NCI-H2227 treated with DMSO at 0.1 percent for 48 hours (cell line): ENCODE measurements around the gene PIKFYVE.
A peak's percentile ranks its signal among the peaks of the same experiment; 100 is the strongest.
"Not testable (repeated sequence)": the region's sequence is repeated elsewhere in the genome, so short reads cannot be mapped to it uniquely, and the experiment has no call there.

ENCODE experiments used
- DNase-seq: peaks from one replicate; lab custom pipeline; 2025; lab: John Stamatoyannopoulos, UW

The PIKFYVE gene, protein sequence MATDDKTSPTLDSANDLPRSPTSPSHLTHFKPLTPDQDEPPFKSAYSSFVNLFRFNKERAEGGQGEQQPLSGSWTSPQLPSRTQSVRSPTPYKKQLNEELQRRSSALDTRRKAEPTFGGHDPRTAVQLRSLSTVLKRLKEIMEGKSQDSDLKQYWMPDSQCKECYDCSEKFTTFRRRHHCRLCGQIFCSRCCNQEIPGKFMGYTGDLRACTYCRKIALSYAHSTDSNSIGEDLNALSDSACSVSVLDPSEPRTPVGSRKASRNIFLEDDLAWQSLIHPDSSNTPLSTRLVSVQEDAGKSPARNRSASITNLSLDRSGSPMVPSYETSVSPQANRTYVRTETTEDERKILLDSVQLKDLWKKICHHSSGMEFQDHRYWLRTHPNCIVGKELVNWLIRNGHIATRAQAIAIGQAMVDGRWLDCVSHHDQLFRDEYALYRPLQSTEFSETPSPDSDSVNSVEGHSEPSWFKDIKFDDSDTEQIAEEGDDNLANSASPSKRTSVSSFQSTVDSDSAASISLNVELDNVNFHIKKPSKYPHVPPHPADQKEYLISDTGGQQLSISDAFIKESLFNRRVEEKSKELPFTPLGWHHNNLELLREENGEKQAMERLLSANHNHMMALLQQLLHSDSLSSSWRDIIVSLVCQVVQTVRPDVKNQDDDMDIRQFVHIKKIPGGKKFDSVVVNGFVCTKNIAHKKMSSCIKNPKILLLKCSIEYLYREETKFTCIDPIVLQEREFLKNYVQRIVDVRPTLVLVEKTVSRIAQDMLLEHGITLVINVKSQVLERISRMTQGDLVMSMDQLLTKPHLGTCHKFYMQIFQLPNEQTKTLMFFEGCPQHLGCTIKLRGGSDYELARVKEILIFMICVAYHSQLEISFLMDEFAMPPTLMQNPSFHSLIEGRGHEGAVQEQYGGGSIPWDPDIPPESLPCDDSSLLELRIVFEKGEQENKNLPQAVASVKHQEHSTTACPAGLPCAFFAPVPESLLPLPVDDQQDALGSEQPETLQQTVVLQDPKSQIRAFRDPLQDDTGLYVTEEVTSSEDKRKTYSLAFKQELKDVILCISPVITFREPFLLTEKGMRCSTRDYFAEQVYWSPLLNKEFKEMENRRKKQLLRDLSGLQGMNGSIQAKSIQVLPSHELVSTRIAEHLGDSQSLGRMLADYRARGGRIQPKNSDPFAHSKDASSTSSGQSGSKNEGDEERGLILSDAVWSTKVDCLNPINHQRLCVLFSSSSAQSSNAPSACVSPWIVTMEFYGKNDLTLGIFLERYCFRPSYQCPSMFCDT (N-terminal part only)

DNA sequence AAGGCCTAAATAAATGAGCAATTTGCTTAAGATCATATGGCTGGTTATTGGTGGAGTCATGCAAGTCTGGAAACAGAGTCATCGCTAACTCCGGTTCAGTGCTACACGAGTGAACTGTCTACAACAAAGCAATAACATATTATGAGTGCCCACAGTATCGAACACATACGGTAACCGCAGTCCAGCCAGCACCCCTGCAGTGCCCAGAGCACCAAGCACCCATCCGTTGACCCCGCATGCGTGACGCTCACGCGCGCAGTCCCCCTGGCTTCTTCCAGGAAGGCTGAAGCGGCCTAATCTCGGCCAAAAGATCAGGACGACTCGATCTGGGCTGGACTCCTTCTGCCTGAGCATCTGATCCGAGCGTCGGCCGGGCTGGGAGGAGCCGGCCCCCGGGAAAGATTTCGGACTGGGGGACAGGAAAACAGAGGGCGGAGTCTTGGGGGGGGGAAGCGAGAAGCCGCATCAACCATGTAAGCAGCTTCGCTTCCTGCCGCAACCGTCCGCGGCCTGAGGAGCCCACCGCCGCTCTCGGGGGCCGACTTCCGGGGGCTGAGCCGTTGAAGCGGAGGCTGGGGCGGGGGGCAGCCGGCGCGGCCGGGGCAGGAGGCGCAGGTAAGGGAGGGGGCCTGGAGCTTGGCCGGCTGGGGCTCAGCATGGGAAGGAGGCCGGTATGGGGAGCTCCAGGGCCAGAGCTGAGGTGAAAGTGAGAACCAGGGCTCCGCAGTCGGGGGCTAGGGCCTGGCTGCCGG, at the start of gene PIKFYVE:
TSS of gene PIKFYVE (plus strand) at position 455 of the 752 bp plus-strand sequence. CDS start 5,265 bp downstream, outside the sequence.
- DNase-seq = peak; percentile 98

DNA sequence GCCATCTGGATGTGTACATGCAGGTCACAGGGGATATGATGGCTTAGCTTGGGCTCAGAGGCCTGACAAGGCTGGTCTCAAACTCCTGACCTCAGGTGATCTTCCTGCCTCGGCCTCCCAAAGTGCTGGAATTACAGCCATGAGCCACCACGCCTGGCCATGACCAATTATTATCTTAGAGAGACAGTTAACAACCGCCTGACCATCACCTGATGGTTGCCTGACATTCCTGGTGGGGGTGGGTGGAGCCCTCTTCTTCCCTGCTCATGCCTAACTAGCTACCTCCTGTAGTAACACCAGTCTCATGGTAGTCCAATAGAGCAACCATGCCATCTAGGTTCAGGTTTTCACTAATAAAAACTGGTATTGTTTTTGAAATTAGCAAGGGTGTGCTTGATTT, 44.2 kb upstream of the PIKFYVE start:
- DNase-seq = not testable (repeated sequence)

DNA sequence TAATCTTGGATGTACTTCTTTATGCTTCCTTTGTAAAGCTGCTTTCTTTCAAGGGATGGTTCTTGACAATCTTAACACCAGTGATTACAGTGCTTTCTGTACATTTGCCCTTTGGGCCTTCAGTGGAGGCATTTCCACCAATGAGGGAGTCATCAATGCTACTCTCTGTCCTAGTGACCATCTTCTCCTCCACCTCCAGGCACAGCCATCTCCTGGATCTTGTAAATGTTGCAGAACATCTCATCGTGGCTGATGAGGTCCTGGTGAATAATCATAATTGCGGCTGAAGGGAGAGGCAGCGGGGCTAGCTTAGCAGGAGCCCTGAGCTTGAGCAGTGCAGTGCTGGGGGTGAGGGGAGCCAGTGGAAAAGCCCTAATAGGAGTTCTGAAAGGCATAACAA, 43.7 kb upstream of the PIKFYVE start:
- no peak for DNase-seq

DNA sequence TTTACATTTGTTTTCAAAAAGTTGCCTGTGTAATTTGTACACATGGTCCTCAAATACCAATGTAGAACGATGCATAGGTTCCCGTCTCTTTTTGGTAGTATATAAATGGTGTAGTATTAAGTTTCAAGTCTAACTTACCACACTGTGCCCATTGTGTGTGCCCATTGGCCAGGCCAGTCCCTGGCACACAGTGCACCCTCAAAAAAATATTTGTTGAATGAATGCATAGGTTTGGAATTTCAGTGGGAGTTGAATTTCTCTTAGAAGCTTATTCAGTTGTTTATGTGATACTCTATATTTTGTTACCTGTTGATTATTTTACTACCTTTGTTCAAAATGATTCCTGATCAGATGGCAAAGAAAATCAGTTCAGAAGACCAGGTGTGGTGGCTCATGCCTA, 41.3 kb upstream of the PIKFYVE start:
- no peak for DNase-seq

DNA sequence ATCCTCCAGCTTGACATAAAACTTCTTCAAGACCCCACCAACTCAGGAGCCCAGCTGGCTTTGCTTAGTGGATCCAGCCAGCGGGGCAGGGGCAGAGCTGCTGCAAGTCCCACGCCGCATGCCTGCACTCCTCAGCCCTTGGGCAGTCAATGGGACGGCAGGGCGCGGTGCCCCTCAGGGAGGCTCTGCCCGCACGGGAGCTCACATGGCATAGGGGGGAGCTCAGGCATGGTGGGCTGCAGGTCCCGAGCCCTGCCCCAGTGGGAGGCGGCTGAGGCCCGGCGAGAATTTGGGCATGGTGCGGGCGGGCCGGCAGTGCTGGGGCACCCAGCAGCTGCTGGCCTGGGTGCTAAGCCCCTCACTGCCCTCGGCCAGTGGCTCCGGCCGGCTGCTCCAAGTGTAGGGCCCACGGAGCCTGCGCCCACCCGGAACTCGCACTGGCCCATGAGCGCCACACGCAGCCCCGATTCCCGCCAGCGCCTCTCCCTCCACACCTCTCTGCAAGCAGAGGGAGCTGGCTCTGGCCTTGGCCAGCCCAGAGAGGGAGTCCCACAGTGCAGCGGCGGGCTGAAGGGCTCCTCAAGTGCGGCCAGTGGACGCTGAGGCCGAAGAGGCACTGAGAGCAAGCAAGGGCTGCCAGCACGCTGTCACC, 38.3 kb upstream of the PIKFYVE start:
- DNase-seq = no peak

DNA sequence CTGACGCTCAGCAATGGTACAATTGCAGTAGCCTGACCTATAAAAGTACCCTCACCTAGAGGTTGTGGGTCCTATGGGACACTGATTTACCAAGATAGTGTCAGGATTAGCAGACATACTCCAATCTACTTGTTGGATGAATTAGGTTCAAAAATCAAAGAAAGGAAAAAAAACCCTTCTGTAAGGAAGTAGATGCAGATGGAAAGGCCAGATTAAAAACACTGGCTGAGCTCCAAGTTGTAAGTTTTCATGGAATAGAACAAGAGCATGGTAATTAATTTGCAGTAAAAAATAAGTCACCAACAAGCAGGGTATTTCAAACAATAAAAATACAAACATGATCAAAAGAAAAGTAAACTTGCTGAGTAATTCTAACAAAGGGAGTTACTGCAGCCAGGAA, 37.6 kb upstream of the PIKFYVE start:
- no peak for DNase-seq

DNA sequence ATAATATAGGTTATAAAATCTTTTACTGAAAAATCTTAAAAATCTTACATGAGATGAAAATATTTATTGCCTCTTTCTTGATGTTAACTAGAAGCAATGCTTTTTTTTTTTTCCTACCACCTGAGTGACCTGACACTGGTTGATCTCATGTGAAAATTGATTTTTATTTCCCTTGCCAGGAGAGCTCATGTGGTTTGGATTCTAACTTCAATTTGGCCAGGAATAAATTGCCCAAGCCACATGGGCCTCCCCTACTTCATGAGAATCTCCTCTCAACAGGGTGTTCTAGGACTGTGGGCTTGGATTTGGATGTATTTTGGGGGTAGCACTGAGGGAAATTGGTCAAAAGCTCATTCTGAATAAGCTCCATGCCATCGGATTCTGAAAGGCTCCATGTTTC, 31.3 kb upstream of the PIKFYVE start:
- no peak for DNase-seq

DNA sequence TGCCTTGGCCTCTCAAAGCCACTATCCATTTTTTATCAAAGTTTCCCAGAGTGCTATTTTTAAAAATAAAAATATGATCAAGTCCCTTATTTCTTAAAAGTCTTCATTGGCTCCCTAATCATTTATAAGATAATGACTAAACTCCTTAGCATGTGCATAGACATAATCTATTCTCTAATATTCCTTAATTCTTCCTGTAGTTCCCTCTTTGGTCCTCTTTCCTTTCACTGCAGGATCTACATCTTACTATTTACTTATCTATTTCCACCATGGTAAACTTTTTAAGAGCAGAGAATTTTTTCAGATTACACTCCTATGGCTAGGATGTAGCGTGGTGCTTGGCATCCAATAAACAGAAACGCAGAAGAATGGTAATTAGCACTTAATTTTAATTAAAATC, 30.2 kb upstream of the PIKFYVE start:
- no peak for DNase-seq

DNA sequence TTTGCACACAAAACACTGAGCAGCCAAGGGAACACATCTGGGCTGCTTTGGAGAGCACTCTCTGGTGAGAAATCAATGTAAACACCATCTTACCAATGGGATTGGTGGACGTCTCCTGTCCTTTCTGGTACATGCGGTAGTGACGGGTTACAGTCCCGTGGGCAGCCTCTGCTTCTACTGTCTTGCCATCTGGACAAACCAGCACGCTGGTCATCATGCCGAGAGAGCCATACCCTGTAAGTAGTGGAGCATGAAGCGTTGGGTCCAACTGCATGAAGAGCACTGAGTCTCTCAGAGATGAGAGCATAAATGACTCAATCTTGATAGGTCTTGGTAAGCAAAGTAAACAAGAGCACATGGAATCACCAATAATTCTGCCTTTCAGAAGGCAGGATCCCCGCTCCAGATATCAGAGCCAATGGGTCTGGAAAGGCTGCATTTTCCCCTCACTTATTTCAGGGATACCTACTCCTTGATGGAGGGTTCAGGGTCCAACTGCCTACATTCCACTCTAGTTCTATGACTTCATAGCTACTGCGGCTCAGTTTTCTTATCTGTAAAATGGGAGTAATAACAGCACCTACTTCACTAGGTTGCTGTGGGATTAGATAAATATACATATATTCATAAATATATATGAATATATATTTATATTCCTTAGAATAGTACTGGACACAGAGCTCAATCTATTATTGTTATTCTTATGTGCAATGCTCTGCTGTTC, 26.1 kb upstream of the PIKFYVE start:
- no peak for DNase-seq

DNA sequence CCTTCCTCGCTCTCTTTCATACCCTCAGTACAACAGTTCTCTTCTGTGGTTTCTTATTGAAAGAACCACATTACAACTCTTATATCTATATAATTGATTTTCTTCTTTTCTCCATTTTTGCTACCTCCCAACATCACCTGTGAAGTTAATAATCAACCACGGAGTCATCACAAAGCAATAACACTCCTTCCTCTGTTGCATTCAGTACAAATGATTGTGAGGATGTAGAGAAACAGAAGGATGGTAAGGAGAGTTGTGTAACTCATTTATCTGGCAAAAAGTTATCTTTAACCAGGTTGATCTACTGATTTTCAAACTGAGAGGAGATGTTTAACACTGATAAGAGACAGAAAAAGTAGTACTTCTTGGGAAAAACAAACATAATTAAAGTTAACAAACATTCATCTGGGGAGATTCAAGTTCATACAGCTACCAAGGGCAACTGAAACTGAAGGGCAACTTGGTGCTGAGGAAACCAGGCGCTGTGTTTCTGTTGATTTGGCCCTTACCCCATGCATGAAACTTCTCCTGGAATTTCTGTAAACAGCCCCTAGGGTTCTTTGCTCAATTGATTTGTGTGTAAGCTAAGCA, 25.3 kb upstream of the PIKFYVE start:
- DNase-seq = no peak

DNA sequence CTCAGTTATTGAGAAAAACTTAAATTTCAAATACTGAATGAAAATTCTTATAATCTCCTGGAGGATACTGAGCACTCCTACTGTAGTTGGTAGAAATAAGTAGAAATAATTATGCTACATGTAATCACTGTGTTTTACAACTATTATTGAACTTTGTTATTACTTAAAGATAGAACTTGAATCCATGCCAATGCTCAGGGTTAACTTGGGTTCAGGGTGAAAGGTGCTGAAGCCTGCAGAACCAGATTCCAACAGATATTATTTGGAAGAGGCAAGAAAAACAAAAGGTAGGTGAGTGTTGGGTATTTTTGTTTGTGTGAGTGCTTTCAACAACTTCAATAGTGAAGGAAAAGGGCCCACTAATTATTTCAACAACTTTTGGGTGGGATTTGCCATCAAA, 21.6 kb upstream of the PIKFYVE start:
- no peak for DNase-seq

DNA sequence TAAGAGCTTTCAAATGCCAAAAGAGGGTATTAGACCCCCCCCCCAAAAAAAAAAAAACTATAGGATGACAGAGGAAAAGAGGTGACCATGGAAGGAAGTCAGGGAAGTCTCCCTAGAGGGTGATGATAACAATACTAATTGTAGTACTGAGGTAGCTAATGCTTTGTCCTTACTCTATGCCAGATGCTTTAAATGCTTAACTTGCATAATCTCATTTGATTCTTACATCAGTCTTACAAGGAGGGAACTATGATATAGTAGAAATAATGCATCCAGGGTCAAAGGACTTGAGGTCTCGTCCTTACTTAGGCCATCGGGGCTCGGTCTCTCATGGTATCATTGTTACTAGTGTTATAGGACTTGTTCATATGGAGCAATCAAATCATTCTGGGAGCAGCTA, 20.3 kb upstream of the PIKFYVE start:
- no peak for DNase-seq

DNA sequence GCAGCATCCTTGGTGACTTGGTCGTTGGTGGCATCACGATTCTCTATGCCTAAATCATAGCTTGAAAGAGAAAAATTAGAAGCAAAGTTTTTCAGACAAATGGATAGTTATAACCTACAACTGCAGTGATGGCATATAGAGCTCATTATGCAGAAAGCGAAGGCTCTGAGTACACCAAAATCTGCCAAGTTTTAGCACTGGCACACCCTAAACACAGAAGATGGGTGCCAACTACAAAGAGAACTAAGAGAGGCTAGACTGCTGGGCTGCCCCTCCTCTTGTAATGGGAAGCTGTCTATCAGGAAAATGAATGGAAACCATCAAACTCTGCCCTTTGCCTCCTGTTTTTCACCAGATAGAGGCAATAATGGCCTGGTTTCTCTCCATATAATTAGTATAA, 17.5 kb upstream of the PIKFYVE start:
- peak; percentile 61 for DNase-seq

DNA sequence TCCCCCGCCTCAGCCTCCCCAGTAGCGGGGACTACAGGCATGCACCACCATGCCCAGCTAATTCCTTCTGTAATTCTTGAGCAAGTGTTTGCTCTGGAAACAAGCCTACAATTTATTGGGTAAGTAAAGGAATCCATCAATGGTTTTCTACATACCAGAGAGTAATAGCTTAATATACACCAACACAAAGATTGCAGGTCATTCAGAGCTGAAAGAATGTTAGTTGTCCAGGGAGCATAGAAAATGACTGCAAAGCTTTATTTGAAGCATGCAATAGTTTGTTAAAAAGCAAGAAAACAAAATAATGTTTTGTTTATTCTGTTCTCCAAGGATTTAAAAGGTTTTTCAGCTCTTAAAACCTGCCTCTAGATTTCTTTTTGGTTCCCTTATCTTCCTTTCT, 16.8 kb upstream of the PIKFYVE start:
- no peak for DNase-seq

DNA sequence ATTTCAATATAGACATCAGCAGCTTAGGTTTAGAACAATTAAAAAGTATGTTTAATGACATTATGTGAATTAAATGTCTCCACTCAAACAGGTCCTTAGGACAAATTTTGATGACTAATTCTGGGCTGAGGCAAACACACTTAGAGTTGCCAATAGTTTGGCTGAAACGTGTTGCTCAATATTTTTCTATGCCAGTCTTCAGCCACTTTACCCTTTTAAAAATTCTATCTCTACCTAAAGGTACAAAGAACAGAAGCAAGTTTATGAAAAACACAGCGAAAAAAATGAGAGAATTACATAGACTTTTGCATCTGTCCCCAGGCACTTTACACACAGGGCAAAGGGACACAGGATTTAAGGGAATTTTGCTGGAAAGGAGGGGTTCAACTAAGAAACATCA, 15.7 kb upstream of the PIKFYVE start:
- no peak for DNase-seq

DNA sequence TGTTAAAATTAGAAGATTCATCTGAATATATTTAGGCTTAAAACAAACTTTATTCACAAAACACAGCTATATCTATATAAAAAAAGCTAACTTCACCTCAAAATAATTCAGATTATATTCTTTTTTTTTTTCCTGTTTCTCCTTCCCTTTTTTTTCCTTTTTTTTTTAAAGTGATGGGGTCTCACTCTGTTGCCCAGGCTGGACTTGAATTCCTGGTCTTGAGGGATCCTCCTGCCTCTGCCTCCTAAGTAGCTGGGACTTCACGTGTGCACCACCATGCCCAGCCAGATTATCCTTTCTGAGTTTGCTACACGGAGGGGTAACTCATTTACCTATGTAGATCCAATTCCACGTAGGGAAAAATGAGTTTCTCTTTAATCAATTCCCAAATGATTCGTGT, 15.0 kb upstream of the PIKFYVE start:
- DNase-seq = no peak

DNA sequence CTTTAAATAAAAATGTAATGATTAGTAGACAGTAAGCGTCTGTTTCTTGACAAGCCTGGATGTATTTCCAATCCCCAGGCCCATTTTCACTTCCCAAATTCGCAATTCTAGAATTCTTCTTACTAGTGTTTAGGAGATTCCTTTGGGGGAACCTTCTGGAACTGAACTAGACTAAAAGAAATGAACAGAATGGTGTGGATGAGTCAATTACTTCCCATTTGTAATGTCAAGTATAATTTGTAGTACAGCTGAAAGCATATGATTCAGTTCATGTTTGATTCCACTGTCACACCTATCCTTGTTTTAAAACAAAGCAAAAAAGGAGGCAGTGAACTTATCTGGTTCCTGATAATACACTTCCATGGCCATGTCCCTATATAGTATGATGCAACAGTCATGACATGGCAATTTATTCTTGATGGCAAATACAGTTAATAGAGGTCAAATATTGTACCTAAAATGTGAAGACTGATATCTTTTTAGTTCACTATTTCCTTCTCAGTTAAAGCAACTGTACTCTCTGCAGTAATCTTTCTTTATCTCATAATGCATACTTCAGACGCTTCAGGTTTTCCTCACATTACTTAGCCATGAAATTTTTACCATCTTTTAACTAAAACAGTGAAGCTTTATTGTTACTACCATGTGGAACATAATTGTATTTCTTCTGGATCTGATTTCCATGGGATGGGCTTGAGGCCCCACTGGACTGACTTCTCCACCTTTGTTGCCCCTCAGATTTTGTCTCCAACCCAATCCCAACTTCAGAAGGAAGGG, 13.2 kb upstream of the PIKFYVE start:
- DNase-seq = no peak

DNA sequence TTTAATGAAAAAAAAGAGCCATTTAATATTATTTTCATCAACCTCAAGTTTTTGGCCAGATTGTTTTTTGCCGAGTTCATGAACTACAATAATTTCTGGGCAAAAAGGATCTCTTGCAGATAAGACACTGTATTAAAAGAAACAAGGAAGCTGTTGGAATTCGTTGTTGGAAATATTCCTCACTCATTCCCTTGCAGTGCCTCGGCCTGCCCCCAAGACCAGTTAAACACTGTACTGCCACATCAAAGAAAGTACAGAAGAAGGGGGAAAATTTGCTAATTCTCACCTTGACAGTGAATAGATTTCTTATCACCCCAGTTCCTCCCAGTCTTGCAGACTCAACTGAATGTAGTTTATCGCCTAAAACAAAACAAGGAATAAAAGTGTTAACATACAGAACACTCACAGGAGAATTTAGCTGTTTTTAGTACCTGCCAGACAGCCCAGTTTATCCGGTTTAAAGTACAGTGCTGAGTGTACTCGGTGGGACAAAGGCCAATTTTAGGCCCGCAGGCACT, 12.4 kb upstream of the PIKFYVE start:
- DNase-seq = no peak
